OCI-LY3 (cell line): ENCODE data around the gene MAB21L1.

Source experiments
- H2AFZ ChIP-seq: fragments of 200-600, 300-600 bp; shearing (Covaris generic); 2 replicates; pipeline ENCODE4 v1.6.0; 2014; ENCODE audit warnings: antibody characterized with exemption, low read depth, low read length
- H3K27ac ChIP-seq: fragments of 200-600, 300-600 bp; sonication (generic); 2 replicates; pipeline ENCODE4 v1.5.1; 2014; ENCODE audit warnings: mild to moderate bottlenecking, low read length, moderate library complexity, mixed read lengths
- H3K27me3 ChIP-seq: fragments of 200-600, 300-600 bp; sonication (generic); 2 replicates; pipeline ENCODE4 v1.6.1; 2014; ENCODE audit warnings: low read depth, low read length, mixed read lengths
- H3K36me3 ChIP-seq: fragments of 200-600, 300-600 bp; sonication (generic); replicated peaks from 2 replicates; pipeline ENCODE3; 2014; ENCODE audit warnings: low read depth, low read length, mixed read lengths
- H3K4me1 ChIP-seq: fragments of 300-600, 200-600 bp; sonication (generic); 2 replicates; pipeline ENCODE4 v1.6.1; 2014; ENCODE audit warnings: low read length, mixed read lengths
- H3K4me2 ChIP-seq: fragments of 200-600, 300-600 bp; sonication (generic); 2 replicates; pipeline ENCODE4 v1.6.1; 2014; ENCODE audit warnings: low read length, mixed read lengths
- H3K4me3 ChIP-seq: fragments of 300-600, 200-600 bp; sonication (generic); 2 replicates; pipeline ENCODE4 v1.5.1; 2014; ENCODE audit warnings: antibody characterized with exemption, mild to moderate bottlenecking, low read length, moderate library complexity
- H3K79me2 ChIP-seq: fragments of 300-600, 200-600 bp; shearing (Covaris generic); 2 replicates; pipeline ENCODE4 v1.6.1; 2014; ENCODE audit warnings: mild to moderate bottlenecking, low read length, mixed read lengths
- H3K9ac ChIP-seq: fragments of 300-600, 200-600 bp; shearing (Covaris generic); 2 replicates; pipeline ENCODE4 v1.6.0; 2014; ENCODE audit warnings: mild to moderate bottlenecking, low read length, moderate library complexity
- H3K9me3 ChIP-seq: fragments of 200-600, 300-600 bp; shearing (Covaris generic); 2 replicates; pipeline ENCODE4 v1.6.1; 2014; ENCODE audit warnings: low read length, mixed read lengths; ENCODE audit not compliant: insufficient read depth
- H4K20me1 ChIP-seq: fragments of 200-600, 300-600 bp; sonication (generic); 2 replicates; pipeline ENCODE4 v1.6.1; 2016; ENCODE audit warnings: low read length, mixed read lengths; ENCODE audit not compliant: insufficient read depth
- EZH2phosphoT487 ChIP-seq: fragments of 200-600 bp; shearing (Covaris generic); IDR thresholded peaks from 2 replicates; pipeline ENCODE4 v1.6.1; 2018; ENCODE audit warnings: antibody characterized with exemption, mixed run types, low read depth
- TF ChIP-seq, protein P1 (sequence below): fragments of 200-600, 300-600 bp; sonication (generic); IDR thresholded peaks from 2 replicates; pipeline ENCODE4 v1.5.1; 2014; ENCODE audit warnings: antibody characterized with exemption, low read length, low read depth

The MAB21L1 gene

DNA sequence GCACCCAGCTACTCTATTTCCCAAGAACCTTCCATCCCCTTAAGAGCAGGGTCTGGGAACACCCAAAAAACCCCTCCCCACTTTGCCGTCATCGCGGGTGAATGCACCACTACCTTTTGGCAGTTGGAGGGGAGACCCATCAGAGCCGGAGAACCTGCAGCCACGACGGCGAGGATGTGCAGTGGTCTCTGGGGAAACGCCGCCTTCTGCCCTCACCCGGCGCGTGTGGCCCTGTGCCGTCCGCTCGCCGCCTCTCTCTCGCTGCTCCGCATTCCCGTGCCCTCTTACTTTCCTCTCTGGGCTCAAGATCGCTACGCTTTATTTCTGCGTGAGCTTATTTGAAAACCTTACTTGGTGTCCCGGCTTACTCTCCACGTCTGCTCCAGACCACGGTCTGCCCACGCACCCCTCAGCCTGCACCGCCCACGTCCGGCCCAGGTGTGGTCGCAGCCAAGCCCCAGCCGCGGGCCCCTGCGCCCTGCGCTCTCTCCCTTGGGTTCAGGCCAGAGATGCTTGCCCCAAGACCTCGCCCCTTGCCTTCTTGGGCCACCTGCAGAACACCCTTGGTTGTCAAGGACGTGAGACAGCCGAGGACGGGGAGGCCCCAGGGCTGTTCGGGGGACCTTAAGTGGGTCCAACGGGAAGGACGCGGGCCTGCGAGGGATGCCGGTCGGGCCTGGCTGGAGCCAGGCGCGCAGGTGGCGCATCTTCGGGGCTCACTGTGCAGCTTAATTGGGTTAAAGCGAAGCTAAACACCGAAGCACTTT lies 2.0 kb upstream of the MAB21L1 start:
- Histone ChIP-seq H3K9ac (no peak overlapping the region), H3K79me2 (no peaks in the 10 kb centered on the region), H3K4me1 (peaks cover 12% of the 10 kb centered on the region), H3K4me2 (no peak overlapping the region), H2AFZ (no peak overlapping the region), H3K4me3 (no peak overlapping the region), H3K27me3 (0 out of 2 replicates have a peak, but pooled peaks cover 3% of the 10 kb centered on the region), H4K20me1 (no peaks in the 10 kb centered on the region), H3K36me3 (no peaks in the 10 kb centered on the region), H3K9me3 (no peaks in the 10 kb centered on the region), H3K27ac (no peak overlapping the region)
- TF ChIP-seq EZH2phosphoT487: no peak
- TF ChIP-seq, protein P1, sequence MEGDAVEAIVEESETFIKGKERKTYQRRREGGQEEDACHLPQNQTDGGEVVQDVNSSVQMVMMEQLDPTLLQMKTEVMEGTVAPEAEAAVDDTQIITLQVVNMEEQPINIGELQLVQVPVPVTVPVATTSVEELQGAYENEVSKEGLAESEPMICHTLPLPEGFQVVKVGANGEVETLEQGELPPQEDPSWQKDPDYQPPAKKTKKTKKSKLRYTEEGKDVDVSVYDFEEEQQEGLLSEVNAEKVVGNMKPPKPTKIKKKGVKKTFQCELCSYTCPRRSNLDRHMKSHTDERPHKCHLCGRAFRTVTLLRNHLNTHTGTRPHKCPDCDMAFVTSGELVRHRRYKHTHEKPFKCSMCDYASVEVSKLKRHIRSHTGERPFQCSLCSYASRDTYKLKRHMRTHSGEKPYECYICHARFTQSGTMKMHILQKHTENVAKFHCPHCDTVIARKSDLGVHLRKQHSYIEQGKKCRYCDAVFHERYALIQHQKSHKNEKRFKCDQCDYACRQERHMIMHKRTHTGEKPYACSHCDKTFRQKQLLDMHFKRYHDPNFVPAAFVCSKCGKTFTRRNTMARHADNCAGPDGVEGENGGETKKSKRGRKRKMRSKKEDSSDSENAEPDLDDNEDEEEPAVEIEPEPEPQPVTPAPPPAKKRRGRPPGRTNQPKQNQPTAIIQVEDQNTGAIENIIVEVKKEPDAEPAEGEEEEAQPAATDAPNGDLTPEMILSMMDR: no peak

DNA sequence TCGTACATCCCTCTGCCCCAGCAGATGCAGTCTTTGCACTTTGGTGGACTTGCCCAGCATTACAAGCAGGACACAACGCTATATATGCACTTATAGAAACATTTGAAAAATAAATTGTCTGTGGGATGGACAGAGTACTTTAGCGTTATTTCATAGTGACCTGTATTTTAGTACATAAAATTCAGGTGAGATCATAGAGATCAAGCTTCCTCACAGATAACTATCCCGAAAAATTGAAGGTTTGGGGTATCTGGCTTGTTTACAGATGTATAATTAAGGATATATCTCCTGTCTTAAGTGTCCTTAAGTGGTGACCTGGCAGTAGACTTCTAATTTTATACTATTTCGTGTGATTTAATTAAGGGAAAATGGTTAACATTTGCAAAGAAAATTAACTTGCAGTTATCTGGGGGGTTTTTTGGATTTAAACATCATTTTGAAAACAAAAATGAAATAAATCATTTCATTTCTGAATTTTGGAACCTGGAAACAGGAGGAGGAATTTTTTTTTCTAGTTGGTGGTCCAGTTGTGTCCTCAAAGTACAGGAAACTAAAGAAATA lies 977 bp upstream of the MAB21L1 start:
- Histone ChIP-seq H2AFZ (no peak overlapping the region), H3K4me1 (peaks cover 13% of the 10 kb centered on the region), H3K4me2 (no peak overlapping the region)

DNA sequence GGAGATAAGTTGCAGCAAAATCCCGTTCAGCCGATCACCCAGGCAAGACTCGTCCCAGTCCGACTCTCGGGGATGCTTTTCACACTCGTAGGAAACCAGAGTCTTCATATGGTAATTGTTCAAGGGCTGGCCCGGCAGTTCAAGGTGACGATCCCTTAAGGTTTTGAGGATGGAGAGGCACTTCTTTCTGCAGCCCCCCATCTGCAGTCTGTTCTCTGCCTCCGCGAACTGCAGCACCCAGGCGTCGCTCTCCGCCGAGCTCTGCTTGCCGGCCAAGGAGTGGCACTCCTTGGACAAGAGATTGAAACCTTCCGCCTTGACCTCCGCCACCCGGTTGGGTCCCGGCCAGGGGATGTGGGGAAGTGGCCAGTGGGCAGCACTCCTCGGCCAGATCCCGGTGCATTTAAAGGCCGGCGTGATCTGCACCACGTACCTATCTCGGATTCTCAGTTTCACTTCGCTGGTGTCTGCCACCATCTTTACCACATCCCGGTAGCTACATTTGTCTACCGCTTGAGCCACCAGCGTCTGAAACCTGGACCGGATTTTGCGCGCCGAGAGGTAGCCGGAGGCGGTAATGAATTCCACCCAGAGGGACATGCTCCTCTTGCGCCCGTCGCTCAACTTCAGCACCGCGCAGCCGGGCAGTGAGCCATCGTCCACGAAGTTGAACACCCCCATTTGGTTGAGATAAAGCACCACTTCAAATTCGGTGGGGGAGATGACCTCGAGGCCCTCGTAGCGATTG lies 1.1 kb downstream of the MAB21L1 start:
- H4K20me1 ChIP-seq: no peaks in the 10 kb centered on the region
- peak overlapping the region; percentile 81 for H3K4me2 ChIP-seq
- H3K27me3 ChIP-seq: 0 out of 2 replicates have a peak, but pooled peaks cover 3% of the 10 kb centered on the region
- peak overlapping the region; percentile 78 for H3K4me3 ChIP-seq
- H3K9me3 ChIP-seq: no peaks in the 10 kb centered on the region
- H3K79me2 ChIP-seq: no peaks in the 10 kb centered on the region
- peak overlapping the region; percentile 73 for H2AFZ ChIP-seq
- TF ChIP-seq EZH2phosphoT487: no peak
- TF ChIP-seq, protein P1: no peak
- no peaks in the 10 kb centered on the region for H3K36me3 ChIP-seq
- no peak overlapping the region for H3K27ac ChIP-seq
- peaks cover 13% of the 10 kb centered on the region for H3K4me1 ChIP-seq
- peak overlapping the region; percentile 58 for H3K9ac ChIP-seq

More for the DNA sequence above, 977 bp upstream of the MAB21L1 start:
- Histone ChIP-seq H3K27me3 (0 out of 2 replicates have a peak, but pooled peaks cover 3% of the 10 kb centered on the region), H3K36me3 (no peaks in the 10 kb centered on the region), H3K9ac (no peak overlapping the region), H3K9me3 (no peaks in the 10 kb centered on the region), H3K4me3 (no peak overlapping the region), H3K79me2 (no peaks in the 10 kb centered on the region), H4K20me1 (no peaks in the 10 kb centered on the region), H3K27ac (no peak overlapping the region)
- TF ChIP-seq, protein P1: no peak
- TF ChIP-seq EZH2phosphoT487: no peak
